ENCODE results near the gene CPNE1.

GRCh38 chr20:35592339-35592974 is 72.2 kb downstream of the CPNE1 start:
- no peak for TF ChIP-seq SMARCA5 (IDR thresholded peaks at IDR 0.05)
- TF ChIP-seq, protein P1, sequence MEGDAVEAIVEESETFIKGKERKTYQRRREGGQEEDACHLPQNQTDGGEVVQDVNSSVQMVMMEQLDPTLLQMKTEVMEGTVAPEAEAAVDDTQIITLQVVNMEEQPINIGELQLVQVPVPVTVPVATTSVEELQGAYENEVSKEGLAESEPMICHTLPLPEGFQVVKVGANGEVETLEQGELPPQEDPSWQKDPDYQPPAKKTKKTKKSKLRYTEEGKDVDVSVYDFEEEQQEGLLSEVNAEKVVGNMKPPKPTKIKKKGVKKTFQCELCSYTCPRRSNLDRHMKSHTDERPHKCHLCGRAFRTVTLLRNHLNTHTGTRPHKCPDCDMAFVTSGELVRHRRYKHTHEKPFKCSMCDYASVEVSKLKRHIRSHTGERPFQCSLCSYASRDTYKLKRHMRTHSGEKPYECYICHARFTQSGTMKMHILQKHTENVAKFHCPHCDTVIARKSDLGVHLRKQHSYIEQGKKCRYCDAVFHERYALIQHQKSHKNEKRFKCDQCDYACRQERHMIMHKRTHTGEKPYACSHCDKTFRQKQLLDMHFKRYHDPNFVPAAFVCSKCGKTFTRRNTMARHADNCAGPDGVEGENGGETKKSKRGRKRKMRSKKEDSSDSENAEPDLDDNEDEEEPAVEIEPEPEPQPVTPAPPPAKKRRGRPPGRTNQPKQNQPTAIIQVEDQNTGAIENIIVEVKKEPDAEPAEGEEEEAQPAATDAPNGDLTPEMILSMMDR (IDR thresholded peaks at IDR 0.05 in 2 of 3, conservative IDR thresholded peaks at IDR 0.05 in 1 of 3; ENCODE audit: control insufficient read depth in 2 of 3, extremely low read depth in 1 of 3, insufficient read depth in 1 of 3, low read depth in 3 of 3, low read length in 3 of 3) = no peak
- TF ChIP-seq ZNF592 (IDR thresholded peaks at IDR 0.05) = no peak
- no peak for TF ChIP-seq BHLHE40 (IDR thresholded peaks at IDR 0.05; ENCODE audit: borderline replicate concordance in 1 of 2, low read depth in 2 of 2, low read length in 1 of 2)
- TF ChIP-seq TAF1 (IDR thresholded peaks at IDR 0.05; ENCODE audit: borderline replicate concordance, low read depth, low read length) = no peak
- TF ChIP-seq ZNF274 (IDR thresholded peaks at IDR 0.05; ENCODE audit: insufficient read depth, insufficient read length) = no peak
- TF ChIP-seq CREM (IDR thresholded peaks at IDR 0.05; ENCODE audit: low read depth) = no peak
- TF ChIP-seq POLR2A (IDR thresholded peaks at IDR 0.05; ENCODE audit: low read depth, low read length) = no peak
- no peak for TF ChIP-seq MAX (IDR thresholded peaks at IDR 0.05; ENCODE audit: low read depth, low read length)
- TF ChIP-seq ZBED1 (IDR thresholded peaks at IDR 0.05; ENCODE audit: borderline replicate concordance) = no peak
- TF ChIP-seq EZH2 (IDR thresholded peaks at IDR 0.05; ENCODE audit: borderline replicate concordance, control insufficient read depth, low read depth, low read length) = no peak
- TF ChIP-seq RAD21 (IDR thresholded peaks at IDR 0.05; ENCODE audit: insufficient read depth, low read depth, low read length) = no peak

All from GM12878 (cell line).